Erythroblast (primary cell): ENCODE results near the gene PSMG1.

Experiments
- GATA1 ChIP-seq: IDR thresholded peaks from 2 replicates; pipeline ENCODE4 v1.6.1; 2011; ENCODE audit warnings: low read depth, mild to moderate bottlenecking, control low read depth, low read length, moderate library complexity
- POLR2A ChIP-seq: IDR thresholded peaks from 2 replicates; pipeline ENCODE4 v1.6.1; 2011; ENCODE audit warnings: mild to moderate bottlenecking, low read length

DNA sequence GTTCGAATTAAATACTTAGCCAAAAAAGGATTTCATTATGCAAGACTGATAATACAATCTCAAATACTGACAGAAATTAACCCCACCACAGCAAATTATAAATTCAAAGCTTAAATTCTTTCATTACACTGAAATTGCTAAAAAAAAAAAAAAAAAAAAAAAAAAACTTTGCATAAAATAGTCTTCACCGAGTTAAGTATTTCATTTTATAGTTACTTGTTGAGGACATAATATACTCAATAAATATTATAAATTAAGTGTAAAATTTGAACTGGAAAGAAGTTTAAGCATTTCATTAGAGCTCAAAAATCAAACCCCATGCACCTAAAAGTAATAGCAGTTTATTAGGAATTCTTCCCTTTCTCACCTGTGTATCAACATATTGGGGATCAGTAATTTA, 1.9 kb upstream of the PSMG1 start:
- TF ChIP-seq POLR2A (no peak), GATA1 (no peak)
